Cardiac fibroblast (primary cell): ENCODE results near the gene ITPR3.

Source experiments
- DNase-seq, 2 donors: peaks; one replicate each; pipeline versions ENCODE4 v3.0.0 to v3.0.0-alpha.2; 2010; ENCODE audit warnings: low read depth in 2 of 2
- H3K4me3 ChIP-seq, 2 donors: replicated peaks in 1 of 2; 1 replicate in 1 of 2; 2 replicates in 1 of 2; pipeline ENCODE4 v1.5.1; 2011; ENCODE audit warnings: low read depth in 2 of 2, low read length in 2 of 2, mild to moderate bottlenecking in 2 of 2, moderate library complexity in 1 of 2
- CTCF ChIP-seq: IDR thresholded peaks from one replicate; pipeline ENCODE4 v1.5.1; 2011; ENCODE audit warnings: low read depth, mild to moderate bottlenecking, low read length, inconsistent platforms

The ITPR3 gene

DNA sequence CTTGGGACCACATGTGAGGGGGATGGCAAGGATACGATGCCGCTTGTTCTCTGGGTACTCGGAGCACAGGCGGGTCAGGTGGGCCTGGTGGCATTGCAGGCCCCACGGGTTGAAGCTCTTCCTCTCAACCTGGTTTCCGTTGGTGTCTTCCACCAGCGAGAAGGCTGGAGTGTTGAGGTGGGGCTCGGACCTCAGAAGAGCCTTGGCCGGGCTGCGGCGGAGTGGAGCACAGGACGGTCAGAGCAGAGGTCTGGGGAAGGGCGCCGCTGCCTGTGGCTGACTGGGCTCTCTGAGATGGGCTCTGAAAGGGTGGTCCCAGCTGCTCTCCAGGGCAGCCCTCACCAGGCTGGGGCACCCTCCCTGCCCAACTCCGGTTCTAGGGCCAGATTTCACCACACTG, 105.6 kb downstream of the ITPR3 start:
- H3K4me3 ChIP-seq: no peak overlapping the region
- DNase-seq: no peak
- no peak for TF ChIP-seq CTCF

DNA sequence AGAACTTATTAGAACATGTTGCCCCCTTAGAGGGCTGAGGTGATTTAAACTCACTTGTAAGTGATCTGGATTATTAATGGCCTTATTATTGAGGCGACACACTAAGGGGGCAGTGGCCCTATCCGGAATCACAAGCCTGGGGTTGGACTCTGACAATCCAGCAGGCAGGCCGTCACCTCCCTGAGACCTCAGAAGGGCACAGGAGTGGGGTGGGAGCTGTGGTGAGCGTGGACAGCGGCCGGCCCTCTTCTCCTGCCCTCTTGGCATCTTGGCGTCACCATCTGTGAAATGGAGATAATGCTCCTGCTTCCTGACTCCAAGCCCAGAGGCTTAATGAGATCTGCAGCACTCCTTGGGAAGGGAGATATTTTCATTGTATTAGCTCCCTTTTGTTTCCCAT, 106.0 kb downstream of the ITPR3 start:
- no peak for DNase-seq
- TF ChIP-seq CTCF: no peak
- H3K4me3 ChIP-seq: no peak overlapping the region

DNA sequence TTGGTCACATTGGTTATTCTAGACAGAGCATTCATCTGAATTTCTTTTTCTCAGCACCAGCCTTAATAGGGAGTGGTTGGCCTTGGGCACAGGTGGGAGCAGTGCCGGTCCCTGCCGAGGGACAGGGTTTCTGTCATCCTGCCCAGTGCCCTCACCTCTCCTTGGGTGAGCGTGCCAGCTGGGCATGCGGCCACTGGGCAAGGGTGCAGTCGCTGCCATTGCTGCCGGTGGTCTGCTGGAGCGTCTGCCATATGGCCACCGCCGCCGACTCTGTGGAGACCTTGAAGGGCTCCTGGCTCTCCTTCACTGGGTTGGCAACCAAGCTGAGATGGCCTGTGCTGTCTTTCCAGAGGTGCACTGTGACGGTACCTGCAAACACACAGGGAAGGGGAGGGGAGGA, 106.8 kb downstream of the ITPR3 start:
- no peak for TF ChIP-seq CTCF
- H3K4me3 ChIP-seq: no peak overlapping the region
- no peak for DNase-seq

- H3K4me3 ChIP-seq: no peak overlapping the region
- DNase-seq: no peak
- TF ChIP-seq CTCF: no peak
These were observed 107.3 kb downstream of the ITPR3 start for GRCh38 chr6:33728438-33728837.

DNA sequence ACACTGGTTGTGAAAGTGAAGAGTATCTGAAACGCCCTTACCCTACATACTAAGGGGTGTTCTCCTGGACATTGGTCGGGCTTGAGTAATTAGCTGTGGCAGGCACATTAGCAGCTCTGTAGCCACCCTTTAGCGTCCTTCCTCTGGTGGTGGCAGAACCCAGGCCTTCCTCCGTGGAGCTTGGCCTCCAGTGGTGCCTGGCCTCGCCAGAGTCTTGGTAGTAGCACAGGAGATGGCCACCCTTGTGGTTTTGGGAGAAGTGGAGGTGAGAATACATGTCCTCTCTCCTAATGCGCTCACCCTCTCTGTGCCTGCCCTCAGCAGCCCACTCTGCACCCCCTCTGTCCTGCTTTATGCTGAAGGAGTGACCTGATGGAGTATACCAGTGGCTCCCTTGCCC, 107.9 kb downstream of the ITPR3 start:
- no peak for TF ChIP-seq CTCF
- no peak for DNase-seq
- no peak overlapping the region for H3K4me3 ChIP-seq

GRCh38 chr6:33730611-33731010, 109.5 kb downstream of the ITPR3 start:
- DNase-seq: no peak
- no peak for TF ChIP-seq CTCF
- H3K4me3 ChIP-seq: no peak overlapping the region

DNA sequence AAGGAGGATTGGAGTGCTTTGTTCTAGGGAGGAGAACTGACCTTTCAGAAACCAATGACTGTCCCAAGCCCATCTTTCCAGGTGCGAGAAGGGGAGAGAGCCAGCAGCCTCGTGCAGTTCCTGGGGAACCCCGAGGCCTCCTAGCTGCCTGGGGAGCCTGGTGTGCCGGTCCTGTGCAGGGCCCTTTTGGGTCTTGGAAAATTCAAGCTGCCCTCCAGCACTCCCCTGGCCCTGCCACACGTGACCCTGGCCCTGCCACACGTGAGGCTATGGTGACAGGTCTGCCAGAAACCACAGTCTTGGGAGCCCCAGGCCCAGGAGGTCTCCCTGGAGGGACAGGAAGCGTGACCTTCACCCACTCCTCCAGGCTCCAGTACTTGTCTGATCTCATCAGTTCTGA, 109.9 kb downstream of the ITPR3 start:
- H3K4me3 ChIP-seq: no peak overlapping the region

More for the DNA sequence above, 109.9 kb downstream of the ITPR3 start:
- no peak for TF ChIP-seq CTCF
- DNase-seq: no peak
